Tongue (tissue), 2 donors: ENCODE data around the gene TNFRSF14. TPM values are rescaled to one million over a fixed set of nuclear protein-coding genes. Genes with fewer than 3 reads are reported as not detected.
A peak's percentile ranks its signal among the peaks of the same experiment; 100 is the strongest.

Experiments used
- DNase-seq: peaks from one replicate; pipeline ENCODE4 v3.0.0-alpha.2; 2015
- total RNA-seq: library from RNA; depleted of rRNA; stranded (reverse); fragments of >200 nt; gene quantifications from one replicate; pipeline ENCODE4 v1.2.3, GENCODE V29; 2014

Gene TNFRSF14
- total RNA-seq, 1 donor from 2014 or later = 17.6 TPM

DNA sequence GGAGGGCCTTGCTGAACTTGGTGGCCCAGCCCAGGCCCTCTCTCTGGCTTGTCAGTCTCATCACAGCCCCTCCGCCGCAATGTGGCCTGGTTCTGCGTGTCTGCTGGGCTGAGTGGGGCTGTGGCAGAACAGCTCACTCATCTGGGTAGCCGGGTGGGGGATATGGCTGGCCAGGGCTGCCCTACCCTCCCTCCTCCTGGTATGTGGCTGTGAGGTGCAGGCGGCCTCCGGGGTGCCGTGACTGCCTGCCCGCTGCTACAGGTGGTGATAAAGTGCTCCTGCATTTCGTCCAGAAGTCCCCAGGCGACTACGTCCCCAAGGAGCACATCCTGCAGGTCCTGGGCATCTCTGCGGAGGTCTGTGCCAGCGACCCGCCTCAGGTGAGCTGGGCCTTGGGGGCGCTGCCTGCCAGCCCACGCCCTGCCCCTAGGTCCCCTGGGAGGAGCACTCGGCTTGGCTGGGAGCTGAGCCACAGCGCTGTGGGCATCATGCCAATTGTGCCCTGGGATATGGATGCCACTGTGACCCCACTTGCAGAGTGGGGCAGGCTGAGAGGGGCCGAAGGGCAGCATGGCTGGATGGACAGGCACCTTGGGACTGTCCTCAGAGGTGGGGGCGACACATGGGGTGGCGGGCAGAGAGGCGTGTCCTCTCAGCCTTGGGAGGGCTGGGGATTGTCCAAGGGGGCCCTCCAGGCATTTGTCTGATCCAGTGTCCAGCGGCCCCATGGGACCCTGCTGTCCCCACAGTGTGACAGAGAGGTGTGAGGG lies 32.7 kb downstream of the TNFRSF14 start:
- no peak for DNase-seq

DNA sequence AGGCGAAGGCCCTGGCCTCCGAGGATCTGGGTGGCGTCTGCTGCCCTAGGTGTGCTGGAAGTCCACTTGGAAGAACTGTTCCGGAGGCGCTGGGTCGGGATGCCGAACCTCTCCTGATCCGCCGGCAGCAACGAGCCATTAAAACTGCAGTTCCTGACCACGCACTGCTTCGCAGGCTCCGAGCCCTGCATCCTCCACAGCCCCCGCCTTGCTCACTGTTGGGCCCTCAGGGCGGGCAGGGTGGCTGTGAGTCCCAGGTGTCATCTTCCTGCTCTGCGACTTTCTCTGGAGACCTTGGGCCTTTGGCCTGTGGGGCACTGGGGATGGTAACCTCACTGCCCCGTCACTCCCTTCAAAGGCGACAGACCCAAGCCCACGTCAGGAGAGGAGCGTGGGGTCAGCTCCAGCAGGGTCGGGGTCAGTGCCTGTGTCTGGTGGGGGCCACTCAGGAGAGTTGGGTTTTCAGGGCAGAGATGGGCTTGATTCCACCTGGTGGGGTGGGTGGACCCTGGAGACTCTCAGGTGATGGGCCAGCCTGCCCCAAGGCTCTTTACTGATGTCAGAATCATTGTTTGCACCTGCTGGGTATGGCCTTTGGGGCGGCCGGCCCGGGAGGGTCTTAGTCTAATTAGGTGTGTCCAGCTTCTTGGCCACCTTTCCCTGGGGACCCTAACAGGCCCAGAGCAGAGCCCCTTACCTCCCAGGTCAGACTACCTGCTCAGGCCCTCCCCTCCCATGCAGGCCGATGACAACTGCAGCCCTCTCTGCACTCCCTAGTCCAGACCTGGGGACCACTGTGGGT lies 33.5 kb downstream of the TNFRSF14 start:
- DNase-seq = no peak

DNA sequence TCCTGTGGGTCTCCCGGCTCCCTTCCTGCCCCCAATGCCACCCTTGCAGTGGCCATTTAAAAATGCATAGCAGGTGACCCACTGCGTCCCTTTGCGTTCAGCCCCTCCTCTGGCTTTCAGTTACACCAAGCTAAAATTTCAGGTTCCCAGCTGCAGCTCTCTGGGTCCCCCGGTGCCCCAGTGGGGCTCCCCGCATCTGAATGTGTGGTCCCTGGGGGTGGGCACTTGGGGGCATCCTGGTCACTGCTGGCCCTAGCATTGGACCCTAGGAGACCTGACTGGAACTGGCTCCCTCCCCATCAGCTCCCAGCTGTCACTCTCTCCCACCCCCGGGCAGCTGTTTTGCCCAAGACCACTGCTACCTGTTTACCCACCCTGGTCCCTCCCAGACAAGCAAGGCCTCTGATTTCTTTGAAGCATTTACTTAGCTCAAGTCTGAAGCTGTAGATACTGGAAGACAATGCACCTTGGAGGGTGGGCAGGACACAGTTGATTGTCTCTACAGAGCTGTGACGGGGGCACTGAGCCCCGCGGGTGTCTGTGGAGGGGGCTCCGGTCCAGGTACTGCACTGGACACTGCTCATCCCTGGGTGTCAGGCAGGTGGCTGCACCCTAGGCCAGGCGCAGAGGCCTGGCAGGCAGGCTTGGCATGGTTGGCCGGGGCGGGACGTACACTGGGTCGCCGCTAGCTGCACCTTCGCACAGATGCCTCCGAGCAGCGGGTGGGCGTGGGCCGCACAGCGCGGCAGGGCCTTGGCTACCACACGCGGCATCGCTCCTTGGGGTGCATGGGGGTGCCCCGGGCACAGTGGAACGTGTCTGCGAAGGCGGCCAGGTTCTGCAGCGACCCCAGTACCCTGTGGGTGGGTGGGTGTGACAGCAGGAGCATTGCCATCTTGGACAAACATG lies 34.3 kb downstream of the TNFRSF14 start:
- no peak for DNase-seq

DNA sequence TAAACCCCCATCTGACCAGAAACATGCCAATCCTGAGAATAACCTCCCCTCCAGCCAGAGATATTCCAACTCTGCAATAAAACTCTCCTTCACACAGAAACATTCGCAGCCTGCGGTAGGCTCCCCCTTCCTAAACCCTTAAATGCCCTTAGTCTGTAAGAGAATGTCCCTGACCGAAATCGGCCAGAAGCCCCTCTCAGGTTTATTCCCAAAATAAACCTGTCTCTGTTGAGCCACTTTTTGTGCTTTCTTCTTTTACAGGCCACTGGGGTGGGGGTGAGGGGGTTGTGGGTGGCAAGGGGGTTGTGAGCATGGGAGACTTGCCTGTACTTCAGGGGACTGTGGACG lies 35.0 kb downstream of the TNFRSF14 start:
- DNase-seq = no peak

GRCh38 chr1:2591581-2592261 lies 35.5 kb downstream of the TNFRSF14 start:
- DNase-seq = no peak

GRCh38 chr1:2592672-2593071 lies 36.5 kb downstream of the TNFRSF14 start:
- DNase-seq = no peak

- DNase-seq = no peak
These were observed 37.2 kb downstream of the TNFRSF14 start for GRCh38 chr1:2593251-2593878.

- DNase-seq = peak; percentile 49
These were observed 38.0 kb downstream of the TNFRSF14 start for GRCh38 chr1:2594001-2594640.

GRCh38 chr1:2594641-2595131 lies 38.5 kb downstream of the TNFRSF14 start:
- no peak for DNase-seq

GRCh38 chr1:2595261-2595811 lies 39.2 kb downstream of the TNFRSF14 start:
- DNase-seq = no peak

- no peak for DNase-seq
These were observed 39.8 kb downstream of the TNFRSF14 start for GRCh38 chr1:2595812-2596529.

DNA sequence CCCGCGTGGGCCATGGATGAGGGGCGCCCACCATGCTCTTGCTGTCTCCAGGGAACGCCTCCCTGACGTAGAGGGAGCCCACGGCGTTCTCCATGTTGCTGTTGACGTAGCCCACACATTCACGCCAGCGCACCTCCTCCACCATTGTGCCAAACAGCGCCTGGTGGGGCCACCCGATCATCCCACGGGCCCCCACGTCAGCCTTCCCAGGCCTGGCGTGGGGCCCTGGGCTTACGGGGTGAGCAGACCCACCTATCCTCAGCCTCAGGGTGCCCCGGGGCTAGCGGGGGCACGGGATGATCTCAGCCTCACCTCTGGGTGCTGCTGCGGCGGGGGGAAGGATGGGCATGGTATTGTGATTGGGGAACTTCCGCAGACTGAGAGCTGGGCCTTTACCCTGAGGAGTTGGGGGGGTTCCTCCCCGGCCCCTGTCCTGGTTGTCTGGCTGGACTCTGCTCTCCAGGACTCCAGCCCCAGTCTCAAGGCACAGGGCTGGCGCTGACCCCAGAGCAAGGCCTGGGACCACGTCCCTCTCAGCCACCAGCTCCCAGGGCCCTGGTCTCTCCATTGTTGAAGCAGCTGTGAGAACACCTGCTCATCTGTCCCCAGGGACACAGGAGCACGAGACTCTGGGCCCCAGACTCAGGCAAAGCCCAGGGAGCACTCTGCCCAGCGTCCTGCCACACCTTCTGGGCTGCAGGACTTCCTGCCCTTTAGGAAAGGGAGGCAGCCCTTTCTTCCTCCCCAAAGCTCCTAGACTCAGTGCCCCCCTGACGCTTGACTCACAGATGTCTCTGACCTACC lies 40.6 kb downstream of the TNFRSF14 start:
- no peak for DNase-seq

- no peak for DNase-seq
These were observed 41.5 kb downstream of the TNFRSF14 start for GRCh38 chr1:2597441-2598328.

- DNase-seq = no peak
These were observed 42.3 kb downstream of the TNFRSF14 start for GRCh38 chr1:2598329-2598931.

DNA sequence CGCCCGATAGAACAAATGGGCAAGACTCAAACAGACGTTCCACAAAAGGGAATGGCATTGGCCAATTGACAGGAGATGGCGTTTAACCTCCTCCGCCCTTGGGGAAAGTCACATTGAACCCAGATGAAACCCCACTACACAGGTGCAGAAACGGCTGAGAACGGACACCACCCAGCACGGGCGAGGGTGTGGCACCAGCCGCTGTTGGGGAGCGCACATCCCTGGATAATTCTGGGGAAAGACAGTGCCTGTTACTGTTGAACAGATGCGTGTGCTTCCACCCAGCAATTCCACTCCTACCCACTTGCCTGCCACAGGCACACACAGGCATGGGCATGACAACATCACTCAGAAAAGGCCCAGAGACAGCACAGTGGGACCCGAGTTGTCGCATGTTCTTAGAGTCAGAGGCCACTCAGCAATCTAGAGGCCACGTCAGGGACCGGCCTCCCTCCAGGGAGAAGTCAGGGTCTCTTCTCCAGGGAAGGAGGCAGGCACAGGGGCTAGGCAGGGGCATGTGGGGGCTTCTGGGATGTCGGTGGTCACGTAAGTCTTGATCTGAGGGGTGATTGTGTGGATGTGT lies 45.6 kb downstream of the TNFRSF14 start:
- no peak for DNase-seq

- no peak for DNase-seq
These were observed 46.2 kb downstream of the TNFRSF14 start for GRCh38 chr1:2602311-2602835.
